ENCODE data around the gene FCHSD2. TPM values are rescaled to one million over a fixed set of nuclear protein-coding genes. Genes with fewer than 3 reads are reported as not detected.

Gene FCHSD2
- total and polyA plus RNA-seq, 2 of the 8 experiments (the other 6 are each of a cell fraction or from before 2014, with no cell fraction given), result 4.1 to 7.8 TPM

DNA sequence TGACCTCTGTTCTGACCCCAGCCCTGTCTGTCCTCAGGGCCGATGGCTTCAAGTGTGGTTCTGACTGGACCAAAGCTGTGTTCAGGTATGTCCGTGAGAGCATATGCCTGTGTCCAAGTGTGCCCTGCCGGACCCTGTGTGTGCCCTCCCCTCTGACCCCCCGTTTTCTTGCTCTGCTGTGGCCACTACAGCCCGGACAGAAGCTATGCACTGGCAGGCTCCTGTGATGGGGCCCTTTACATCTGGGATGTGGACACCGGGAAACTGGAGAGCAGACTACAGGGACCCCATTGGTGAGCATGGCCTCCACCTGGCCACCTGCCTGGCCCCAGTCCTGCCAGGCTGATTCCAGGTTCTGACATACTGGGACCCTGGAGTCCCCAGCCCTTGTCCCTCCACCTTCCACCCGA, 313.4 kb downstream of the FCHSD2 start:
- Histone ChIP-seq H4K5ac (ENCODE audit: insufficient read length, low read depth, low read length) (no peak overlapping the region), H3K4me3 (ENCODE audit: extremely low read depth in 1 of 4, insufficient read depth in 2 of 4, low read depth in 3 of 4, low read length in 4 of 4) (no peak overlapping the region), H3K9me3 (ENCODE audit: insufficient read depth in 2 of 2, low read depth in 1 of 2, low read length in 1 of 2) (no peaks in the 10 kb centered on the region), H2AK5ac (ENCODE audit: low read depth, low read length) (no peak overlapping the region), H2BK15ac (ENCODE audit: low read length) (no peak overlapping the region), H2BK12ac (ENCODE audit: low read depth, low read length) (no peak overlapping the region), H3K18ac (ENCODE audit: extremely low read depth, low read length) (no peak overlapping the region; the same call in 1 of the 2 replicates), H3K79me2 (ENCODE audit: control insufficient read depth in 1 of 2, insufficient read depth in 2 of 2, low read length in 2 of 2) (no peaks in the 10 kb centered on the region), H2BK5ac (ENCODE audit: low read depth, low read length) (no peak overlapping the region), H3K4me2 (ENCODE audit: insufficient read depth in 1 of 2, low read depth in 2 of 2, low read length in 2 of 2) (no peak overlapping the region), H3K4ac (replicated peaks; ENCODE audit: insufficient read length, low read depth, low read length) (no peak overlapping the region), H3K23ac (ENCODE audit: insufficient read length) (no peak overlapping the region), H3K23me2 (ENCODE audit: low read depth, low read length) (no peaks in the 10 kb centered on the region), H2BK120ac (replicated peaks; ENCODE audit: low read depth, low read length) (no peak overlapping the region), H3K14ac (ENCODE audit: insufficient read length) (no peak overlapping the region), H3K9ac (replicated peaks in 1 of 4; ENCODE audit: extremely low read depth in 1 of 4, low read depth in 3 of 4, low read length in 3 of 4) (no peak overlapping the region), H3K27me3 (replicated peaks in 1 of 4; ENCODE audit: control insufficient read depth in 3 of 4, extremely low read depth in 1 of 4, insufficient read depth in 3 of 4, low read length in 3 of 4) (no peaks in the 10 kb centered on the region; a peak in 3 of 7 replicates), H2BK20ac (ENCODE audit: low read length) (no peak overlapping the region), H3K4me1 (replicated peaks in 1 of 4; ENCODE audit: control insufficient read depth in 3 of 4, insufficient read depth in 4 of 4, low read length in 3 of 4) (peaks cover 0 to 5% (median 4%) of the 10 kb centered on the region in 4 experiments; a peak in 6 of 7 replicates), H3K27ac (ENCODE audit: low read depth, low read length) (no peak overlapping the region), H3K36me3 (ENCODE audit: control insufficient read depth in 2 of 4, insufficient read depth in 4 of 4, low read length in 3 of 4) (no peaks in the 10 kb centered on the region; a peak in 1 of 8 replicates), H4K20me1 (replicated peaks in 1 of 2; ENCODE audit: control insufficient read depth in 1 of 2, insufficient read depth in 2 of 2, low read length in 2 of 2) (no peaks in the 10 kb centered on the region), H3K56ac (replicated peaks; ENCODE audit: insufficient read length, low read depth, low read length) (no peak overlapping the region), H2AFZ (ENCODE audit: low read length) (no peak overlapping the region), H4K91ac (replicated peaks; ENCODE audit: insufficient read length, low read length) (no peak overlapping the region), H4K8ac (ENCODE audit: extremely low read depth, insufficient read depth, low read length) (no peak overlapping the region), H3K79me1 (ENCODE audit: low read depth, low read length) (no peaks in the 10 kb centered on the region)
- ChIA-PET CTCF (ENCODE audit: partially characterized antibody) (interaction anchor here (0.7 to 11.9 kb wide), 14 partner anchors 12 to 461 kb away, joined by 3 to 258 read pairs (median 6); partner anchors contain the start of gene FCHSD2), POLR2A (ENCODE audit: partially characterized antibody) (interaction anchor here (0.6 to 1.1 kb wide), 2 partner anchors 29 to 62 kb away, joined by 4 read pairs; no protein-coding TSS in a partner anchor)
- DNase-seq (ENCODE audit: low read depth in 1 of 2, low spot score in 2 of 2) (no peak), FAIRE-seq (no peak)
- WGBS, 2 experiments (ENCODE audit: extremely low coverage in 1 of 2, insufficient coverage in 1 of 2, insufficient read length in 1 of 2, insufficient replicate concordance in 2 of 2, low coverage in 1 of 2, low lambda C conversion rate in 2 of 2, missing lambda C conversion rate in 1 of 2), result 95% methylated on average over 7 of the region's 7 CpGs; no CpG with 5 or more reads in 1 of the 2 experiments
- no peak for TF ChIP-seq SP2 (IDR thresholded peaks at IDR 0.05; ENCODE audit: low read length)
- TF ChIP-seq CREB1 (IDR thresholded peaks at IDR 0.05), result no peak
- no peak for TF ChIP-seq CHD1 (IDR thresholded peaks at IDR 0.05; ENCODE audit: low read depth, low read length)
- TF ChIP-seq YY1 (IDR thresholded peaks at IDR 0.05; ENCODE audit: low read depth, low read length), result no peak
- TF ChIP-seq, protein P1, sequence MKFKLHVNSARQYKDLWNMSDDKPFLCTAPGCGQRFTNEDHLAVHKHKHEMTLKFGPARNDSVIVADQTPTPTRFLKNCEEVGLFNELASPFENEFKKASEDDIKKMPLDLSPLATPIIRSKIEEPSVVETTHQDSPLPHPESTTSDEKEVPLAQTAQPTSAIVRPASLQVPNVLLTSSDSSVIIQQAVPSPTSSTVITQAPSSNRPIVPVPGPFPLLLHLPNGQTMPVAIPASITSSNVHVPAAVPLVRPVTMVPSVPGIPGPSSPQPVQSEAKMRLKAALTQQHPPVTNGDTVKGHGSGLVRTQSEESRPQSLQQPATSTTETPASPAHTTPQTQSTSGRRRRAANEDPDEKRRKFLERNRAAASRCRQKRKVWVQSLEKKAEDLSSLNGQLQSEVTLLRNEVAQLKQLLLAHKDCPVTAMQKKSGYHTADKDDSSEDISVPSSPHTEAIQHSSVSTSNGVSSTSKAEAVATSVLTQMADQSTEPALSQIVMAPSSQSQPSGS (IDR thresholded peaks at IDR 0.05; ENCODE audit: low read length), result no peak
- TF ChIP-seq SRF (IDR thresholded peaks at IDR 0.05; ENCODE audit: low read depth, low read length), result no peak
- no peak for TF ChIP-seq SP4 (IDR thresholded peaks at IDR 0.05; ENCODE audit: low read length)
- no peak for TF ChIP-seq EZH2 (IDR thresholded peaks at IDR 0.05; ENCODE audit: low read depth, low read length, severe bottlenecking)
- TF ChIP-seq KDM4A (IDR thresholded peaks at IDR 0.05; ENCODE audit: low read depth, low read length, severe bottlenecking), result no peak
- no peak for TF ChIP-seq SIRT6 (IDR thresholded peaks at IDR 0.05; ENCODE audit: low read length)
- TF ChIP-seq PHF8 (conservative IDR thresholded peaks at IDR 0.05; ENCODE audit: low read depth, low read length), result no peak
- no peak for TF ChIP-seq ZNF274 (IDR thresholded peaks at IDR 0.05; ENCODE audit: borderline replicate concordance, extremely low read depth, low read length)
- TF ChIP-seq CBX5 (IDR thresholded peaks at IDR 0.05; ENCODE audit: low read depth, low read length), result no peak
